MCF 10A (cell line): ENCODE data around the gene ATP1B2. TPM values are rescaled to one million over a fixed set of nuclear protein-coding genes. Genes with fewer than 3 reads are reported as not detected.

Source experiments
- BruUV-seq: library from RNA; stranded (reverse); fragments of 400-500 nt; replicated peaks from 2 replicates; lab custom pipeline; 2021; lab: Mats Ljungman, UMichigan
- CTCF ChIA-PET: fragments of 300-600 bp; sonication (Branson Sonifier 250); formaldehyde crosslinking; extraction: SDS; loops from one replicate; lab custom pipeline; 2021; ENCODE audit warnings: antibody characterized with exemption, inconsistent platforms; lab: Yijun Ruan, JAX
- POLR2A ChIA-PET: fragments of 300-600, 350-650 bp; sonication (Branson Sonifier 250); formaldehyde crosslinking; extraction: SDS; loops from one replicate; lab custom pipeline; 2020; ENCODE audit warnings: antibody characterized with exemption, inconsistent platforms; lab: Yijun Ruan, JAX
- DNase-seq: peaks from one replicate; pipeline ENCODE4 v3.0.0-alpha.2; 2018; ENCODE audit not compliant: unreplicated experiment
- H3K27ac Mint-ChIP-seq: one replicate; pipeline ENCODE4 v1.8.0; 2022; ENCODE audit warnings: mild to moderate bottlenecking, low read depth, mixed read lengths; ENCODE audit not compliant: unreplicated experiment
- H3K27me3 Mint-ChIP-seq: one replicate; pipeline ENCODE4 v1.8.0; 2022; ENCODE audit warnings: mixed read lengths; ENCODE audit not compliant: insufficient read depth, unreplicated experiment
- H3K36me3 Mint-ChIP-seq: one replicate; pipeline ENCODE4 v1.8.0; 2022; ENCODE audit warnings: mild to moderate bottlenecking, moderate library complexity, mixed read lengths; ENCODE audit not compliant: insufficient read depth, unreplicated experiment
- H3K4me1 Mint-ChIP-seq: one replicate; pipeline ENCODE4 v1.8.0; 2022; ENCODE audit warnings: mixed read lengths; ENCODE audit not compliant: insufficient read depth, unreplicated experiment
- H3K4me3 Mint-ChIP-seq: one replicate; pipeline ENCODE4 v1.8.0; 2022; ENCODE audit warnings: mild to moderate bottlenecking, moderate library complexity, mixed read lengths; ENCODE audit not compliant: unreplicated experiment
- H3K9me3 Mint-ChIP-seq: one replicate; pipeline ENCODE4 v1.8.0; 2022; ENCODE audit warnings: mixed read lengths; ENCODE audit not compliant: unreplicated experiment
- intact Hi-C: fragments of 100-400 bp; cut with micrococcal nuclease; formaldehyde crosslinking; loops from 2 replicates; pipeline ENCODE4 v1.14.1; 2022
- total RNA-seq: library from RNA; stranded (reverse); gene quantifications from 2 replicates; pipeline ENCODE4 v1.2.3, GENCODE V29; 2022
- TF ChIP-seq, protein P1 (sequence below): fragments of 200-600 bp; IDR thresholded peaks from one replicate; pipeline ENCODE4 v1.8.0; 2022; ENCODE audit warnings: antibody characterized with exemption, mild to moderate bottlenecking; ENCODE audit not compliant: unreplicated experiment

The ATP1B2 gene
- total RNA-seq, 1 experiment from 2014 or later, result not detected

DNA sequence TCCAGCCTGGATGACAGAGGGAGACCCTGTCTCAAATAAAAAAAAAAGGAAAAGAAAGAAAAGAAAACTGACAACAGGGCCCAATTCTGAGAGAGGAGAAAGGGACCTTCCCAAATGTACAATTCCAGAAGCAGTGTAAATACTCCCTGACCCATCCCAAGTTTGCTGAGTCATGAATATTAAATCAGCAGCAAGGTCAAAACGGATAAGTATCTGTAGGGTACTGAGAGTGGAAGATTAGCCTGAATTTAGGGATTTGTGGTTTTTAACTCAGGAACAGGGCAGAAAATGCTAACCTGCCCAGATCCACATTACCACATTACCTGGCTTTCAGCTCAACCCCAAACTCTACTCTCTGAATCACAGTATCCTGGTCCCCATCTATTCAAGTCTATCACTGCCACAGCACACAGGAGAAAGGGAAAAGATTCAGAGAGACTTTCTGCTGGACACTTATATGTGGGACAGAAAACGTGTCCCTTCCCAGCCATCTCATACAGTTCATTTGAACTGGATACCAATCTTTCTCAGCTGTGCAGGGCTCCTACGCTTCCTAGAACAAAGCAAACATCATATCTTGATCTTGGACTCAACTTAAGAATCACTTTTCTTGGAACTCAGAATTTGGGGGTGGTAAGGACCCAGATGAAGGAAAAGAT, 39.0 kb upstream of the ATP1B2 start:
- TF ChIP-seq, protein P1, sequence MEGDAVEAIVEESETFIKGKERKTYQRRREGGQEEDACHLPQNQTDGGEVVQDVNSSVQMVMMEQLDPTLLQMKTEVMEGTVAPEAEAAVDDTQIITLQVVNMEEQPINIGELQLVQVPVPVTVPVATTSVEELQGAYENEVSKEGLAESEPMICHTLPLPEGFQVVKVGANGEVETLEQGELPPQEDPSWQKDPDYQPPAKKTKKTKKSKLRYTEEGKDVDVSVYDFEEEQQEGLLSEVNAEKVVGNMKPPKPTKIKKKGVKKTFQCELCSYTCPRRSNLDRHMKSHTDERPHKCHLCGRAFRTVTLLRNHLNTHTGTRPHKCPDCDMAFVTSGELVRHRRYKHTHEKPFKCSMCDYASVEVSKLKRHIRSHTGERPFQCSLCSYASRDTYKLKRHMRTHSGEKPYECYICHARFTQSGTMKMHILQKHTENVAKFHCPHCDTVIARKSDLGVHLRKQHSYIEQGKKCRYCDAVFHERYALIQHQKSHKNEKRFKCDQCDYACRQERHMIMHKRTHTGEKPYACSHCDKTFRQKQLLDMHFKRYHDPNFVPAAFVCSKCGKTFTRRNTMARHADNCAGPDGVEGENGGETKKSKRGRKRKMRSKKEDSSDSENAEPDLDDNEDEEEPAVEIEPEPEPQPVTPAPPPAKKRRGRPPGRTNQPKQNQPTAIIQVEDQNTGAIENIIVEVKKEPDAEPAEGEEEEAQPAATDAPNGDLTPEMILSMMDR, result no peak
- no peak for DNase-seq
- H3K27ac Mint-ChIP-seq, result peak overlapping the region; percentile 57
- BruUV-seq, result no TSS peak
- ChIA-PET POLR2A (interaction anchor here (0.9 to 10.5 kb wide), 5 partner anchors 15 to 167 kb away, joined by 4 to 206 read pairs (median 67); partner anchors contain the start of genes CHRNB1, MPDU1, SAT2 and SOX15), CTCF (interaction anchor here (0.5 to 3.4 kb wide), 9 partner anchors 10 to 1018 kb away, joined by 3 to 13 read pairs (median 3); partner anchors contain the start of genes SOX15, TP53 and WRAP53)
- peak overlapping the region; percentile 80 for H3K4me3 Mint-ChIP-seq
- H3K36me3 Mint-ChIP-seq, result peaks cover 36% of the 10 kb centered on the region
- H3K4me1 Mint-ChIP-seq, result peaks cover 32% of the 10 kb centered on the region
- no peaks in the 10 kb centered on the region for H3K9me3 Mint-ChIP-seq
- H3K27me3 Mint-ChIP-seq, result no peaks in the 10 kb centered on the region
- intact Hi-C loops, result no loop called here

DNA sequence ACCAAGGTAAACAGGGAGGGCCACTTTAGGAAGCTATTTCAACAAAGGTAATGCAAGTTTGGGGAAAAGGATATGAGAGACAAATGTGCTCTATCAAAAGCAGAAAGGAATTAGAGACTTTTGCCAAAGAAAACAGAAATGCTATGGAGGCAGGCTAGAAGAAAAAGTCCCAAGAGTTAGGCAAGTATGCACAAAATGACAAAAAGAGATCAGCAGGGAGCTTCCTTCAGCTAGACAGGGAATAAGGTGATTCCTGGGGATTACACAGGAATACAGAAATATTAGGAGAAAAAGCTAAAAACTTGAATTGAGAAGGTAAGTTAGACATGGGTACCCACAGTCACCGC, 38.5 kb upstream of the ATP1B2 start:
- TF ChIP-seq, protein P1, result no peak
- POLR2A ChIA-PET, result interaction anchor here (0.7 to 10.5 kb wide), 6 partner anchors 15 to 375 kb away, joined by 3 to 206 read pairs (median 36); partner anchors contain the start of genes CHRNB1, MPDU1, SAT2 and SOX15
- Mint-ChIP-seq H3K27me3 (no peaks in the 10 kb centered on the region), H3K4me3 (peak overlapping the region; percentile 80), H3K4me1 (peaks cover 32% of the 10 kb centered on the region), H3K36me3 (peaks cover 31% of the 10 kb centered on the region), H3K9me3 (no peaks in the 10 kb centered on the region), H3K27ac (peak overlapping the region; percentile 43)
- intact Hi-C loops, result no loop called here
- CTCF ChIA-PET, result interaction anchor here (0.7 to 3.4 kb wide), 6 partner anchors 9 to 1017 kb away, joined by 3 to 13 read pairs (median 4); partner anchors contain the start of genes SOX15, TP53 and WRAP53
- BruUV-seq, result no TSS peak
- no peak for DNase-seq

DNA sequence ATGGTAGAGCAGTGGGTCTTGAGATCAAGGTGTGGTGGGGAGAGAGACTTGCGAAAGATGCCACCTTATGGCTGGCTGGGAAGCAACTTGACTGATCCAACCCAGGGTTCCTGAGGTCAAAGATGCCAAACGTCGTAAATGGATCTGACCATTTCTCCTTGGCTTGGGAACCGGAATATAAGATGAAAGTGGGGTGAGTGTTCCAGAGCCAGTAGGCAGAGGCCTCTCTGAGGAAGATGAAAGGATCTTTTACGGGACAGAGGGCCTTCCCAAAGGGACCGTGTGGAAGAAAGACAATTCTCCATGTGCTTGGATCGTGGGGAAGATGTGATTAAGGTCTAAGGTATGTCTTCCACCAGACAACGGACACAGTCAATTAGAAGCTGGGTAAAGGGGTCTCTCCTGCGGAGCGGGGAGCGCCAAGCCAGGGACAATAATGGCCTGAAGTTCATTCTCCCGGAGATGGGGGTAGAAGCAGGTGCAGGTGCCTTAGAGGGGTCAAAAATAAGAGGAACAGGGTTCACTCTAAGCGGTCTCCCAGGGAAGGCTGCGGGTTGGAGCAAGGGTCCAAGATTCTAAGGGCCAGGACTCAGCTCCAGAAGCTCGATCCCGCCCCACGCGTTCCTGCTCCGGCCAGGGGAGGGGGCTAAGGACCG, 36.8 kb upstream of the ATP1B2 start:
- TSS peak; percentile 38 for BruUV-seq
- no peaks in the 10 kb centered on the region for H3K27me3 Mint-ChIP-seq
- TF ChIP-seq, protein P1, result no peak
- ChIA-PET CTCF (interaction anchor here (0.6 to 3.4 kb wide), 7 partner anchors 11 to 74 kb away, joined by 3 to 15 read pairs (median 4); partner anchors contain the start of genes SAT2, SOX15, TP53 and WRAP53), POLR2A (interaction anchor here (0.6 to 10.5 kb wide), 15 partner anchors 10 to 309 kb away, joined by 3 to 206 read pairs (median 8); partner anchors contain the start of genes CD68, DNAH2, MPDU1 and NAA38)
- no peaks in the 10 kb centered on the region for H3K9me3 Mint-ChIP-seq
- intact Hi-C loops, result loop anchor here (2.0 kb wide), 1 partner anchor 23 kb away; the partner anchor contains the start of gene SOX15
- peak; percentile 40 for DNase-seq
- peaks cover 32% of the 10 kb centered on the region for H3K4me1 Mint-ChIP-seq
- peak overlapping the region; percentile 80 for H3K4me3 Mint-ChIP-seq
- H3K27ac Mint-ChIP-seq, result peak overlapping the region; percentile 84
- H3K36me3 Mint-ChIP-seq, result peaks cover 24% of the 10 kb centered on the region
